DLD1 (cell line): ENCODE measurements around the gene ARHGEF7.
"Not testable (repeated sequence)": the region's sequence is repeated elsewhere in the genome, so short reads cannot be mapped to it uniquely, and the experiment has no call there.

Experiments used
- in situ Hi-C: cut with HindIII; loops from 2 replicates; pipeline ENCODE4 v1.10.0; 2017; ENCODE audit warnings: low sequenced_read_pairs

ARHGEF7 gene

GRCh38 chr13:111249637-111250360, 134.7 kb downstream of the ARHGEF7 start:
- in situ Hi-C loops: no loop called here

GRCh38 chr13:111251646-111252445, 136.7 kb downstream of the ARHGEF7 start:
- in situ Hi-C loops: no loop called here

- in situ Hi-C loops: no loop called here
These were observed 137.6 kb downstream of the ARHGEF7 start for GRCh38 chr13:111252446-111253364.

GRCh38 chr13:111253365-111253872, 138.3 kb downstream of the ARHGEF7 start:
- in situ Hi-C loops: no loop called here

- in situ Hi-C loops: no loop called here
These were observed 140.2 kb downstream of the ARHGEF7 start for GRCh38 chr13:111255228-111255790.

- in situ Hi-C loops: no loop called here
These were observed 141.3 kb downstream of the ARHGEF7 start for GRCh38 chr13:111256458-111256857.

- in situ Hi-C loops: no loop called here
These were observed 141.8 kb downstream of the ARHGEF7 start for GRCh38 chr13:111256946-111257345.

GRCh38 chr13:111257899-111258298, 142.8 kb downstream of the ARHGEF7 start:
- in situ Hi-C loops: not testable (repeated sequence)

- in situ Hi-C loops: no loop called here
These were observed 143.5 kb downstream of the ARHGEF7 start for GRCh38 chr13:111258637-111259036.

- in situ Hi-C loops: no loop called here
These were observed 143.9 kb downstream of the ARHGEF7 start for GRCh38 chr13:111259058-111259457.

GRCh38 chr13:111261326-111261725, 146.2 kb downstream of the ARHGEF7 start:
- in situ Hi-C loops: no loop called here

- in situ Hi-C loops: no loop called here
These were observed 147.2 kb downstream of the ARHGEF7 start for GRCh38 chr13:111262281-111262680.

- in situ Hi-C loops: no loop called here
These were observed 147.6 kb downstream of the ARHGEF7 start for GRCh38 chr13:111262715-111263114.

- in situ Hi-C loops: no loop called here
These were observed 148.5 kb downstream of the ARHGEF7 start for GRCh38 chr13:111263566-111263965.

- in situ Hi-C loops: no loop called here
These were observed 150.0 kb downstream of the ARHGEF7 start for GRCh38 chr13:111265006-111265700.

- in situ Hi-C loops: no loop called here
These were observed 150.6 kb downstream of the ARHGEF7 start for GRCh38 chr13:111265701-111266035.

- in situ Hi-C loops: no loop called here
These were observed 152.1 kb downstream of the ARHGEF7 start for GRCh38 chr13:111267205-111267604.

- in situ Hi-C loops: no loop called here
These were observed 152.7 kb downstream of the ARHGEF7 start for GRCh38 chr13:111267784-111268183.

GRCh38 chr13:111269508-111269907, 154.4 kb downstream of the ARHGEF7 start:
- in situ Hi-C loops: no loop called here

- in situ Hi-C loops: no loop called here
These were observed 155.0 kb downstream of the ARHGEF7 start for GRCh38 chr13:111270126-111270525.
